Ramos (cell line): ENCODE data around the gene CACNB2.

Source experiments
- in situ Hi-C: fragments of 300-500 bp; cut with MboI; formaldehyde crosslinking; loops from one replicate; pipeline ENCODE4 v1.14.3; 2022; ENCODE audit warnings: low sequenced_read_pairs; ENCODE audit not compliant: unreplicated experiment

Gene CACNB2

DNA sequence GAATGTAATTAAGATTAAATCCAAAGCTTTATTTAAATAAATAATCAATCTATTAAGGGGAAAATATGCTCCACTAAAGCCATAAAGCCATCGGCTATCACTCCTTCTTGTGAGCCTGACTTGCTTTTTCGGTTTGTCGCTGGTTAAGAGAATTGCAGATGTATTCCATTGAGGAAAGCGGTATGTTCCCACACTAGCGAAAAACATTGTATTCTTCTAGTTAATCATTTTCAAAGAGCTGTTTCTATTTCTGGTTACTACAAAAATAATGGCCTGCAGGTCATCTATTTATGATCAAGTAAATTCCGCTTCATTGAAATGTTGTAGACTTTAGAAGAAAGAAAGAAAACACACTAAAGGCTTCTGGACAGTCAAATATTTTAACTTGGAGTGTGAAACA, 173.4 kb downstream of the CACNB2 start:
- in situ Hi-C loops = no loop called here

DNA sequence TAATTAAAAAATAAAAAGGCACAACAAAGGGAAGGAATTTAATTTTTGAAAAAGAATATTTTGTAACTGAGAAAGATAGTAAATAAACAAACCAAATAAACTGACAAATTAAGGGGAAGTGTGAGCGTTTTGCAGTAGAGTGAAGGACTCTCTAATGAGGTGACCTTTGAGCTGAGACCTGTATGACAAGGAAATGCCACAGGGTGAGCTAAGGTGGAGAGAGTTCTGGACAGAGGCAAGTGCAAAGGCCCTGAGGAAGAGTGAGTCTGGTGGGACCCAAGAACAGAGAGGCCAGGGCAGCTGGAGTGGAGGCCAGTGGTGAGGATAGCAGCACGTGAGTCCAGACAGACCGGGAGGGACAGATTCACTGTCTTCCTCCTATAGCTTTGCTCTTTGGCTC, 179.4 kb downstream of the CACNB2 start:
- in situ Hi-C loops = no loop called here

DNA sequence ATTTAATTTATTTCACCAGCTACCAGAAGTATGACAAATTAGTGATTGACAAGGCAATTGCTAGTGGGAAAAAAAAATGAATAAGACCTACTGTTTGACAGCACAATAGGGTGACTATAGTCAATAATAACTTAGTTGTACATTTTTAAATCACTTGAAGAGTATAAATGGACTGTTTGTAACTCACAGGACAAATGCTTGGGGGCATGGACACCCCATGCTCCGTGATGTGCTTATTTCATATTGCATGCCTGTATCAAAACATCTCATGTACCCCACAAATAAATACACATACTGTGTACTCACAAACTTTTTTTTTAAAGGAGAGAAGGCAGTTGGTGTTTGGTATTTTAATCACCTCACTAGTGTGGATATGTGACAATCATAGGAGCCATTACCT, 181.1 kb downstream of the CACNB2 start:
- in situ Hi-C loops = no loop called here

DNA sequence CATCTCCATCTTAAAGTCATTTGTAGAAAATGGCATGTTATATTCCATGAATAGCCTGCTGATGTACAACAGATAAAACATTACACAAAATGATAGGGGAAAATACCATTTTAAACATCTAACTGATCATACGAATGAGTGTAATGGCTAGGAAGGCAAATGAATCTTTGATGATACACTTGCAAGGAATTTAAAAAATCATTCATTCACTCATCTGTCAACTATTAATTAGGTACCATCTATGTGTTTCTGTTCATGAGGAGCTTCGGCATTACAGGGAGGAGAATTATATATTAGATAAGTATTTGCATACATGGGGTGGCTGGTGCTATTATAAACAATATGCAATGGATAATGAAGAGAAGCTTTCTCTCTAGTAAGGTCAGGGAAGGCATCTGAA, 183.7 kb downstream of the CACNB2 start:
- in situ Hi-C loops = no loop called here

DNA sequence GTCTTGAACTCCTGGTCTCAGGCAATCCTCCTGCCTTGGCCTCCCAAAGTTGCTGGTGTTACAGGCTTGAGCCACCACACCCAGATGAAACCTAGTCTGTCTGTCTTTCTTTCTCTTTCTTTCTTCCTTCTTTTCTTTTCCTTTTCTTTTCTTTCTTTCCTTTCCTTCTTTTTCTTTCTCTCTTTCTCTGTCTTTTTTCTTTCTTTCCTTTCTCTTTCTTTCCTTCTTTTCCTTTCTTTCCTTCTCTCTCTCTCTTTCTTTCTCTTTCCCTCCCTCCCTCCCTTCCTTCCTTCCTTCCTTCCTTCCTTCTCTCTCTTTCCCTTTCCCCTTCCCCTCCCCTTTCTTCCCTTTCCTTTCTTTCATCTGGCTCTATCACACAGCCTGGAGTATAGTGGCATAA, 185.2 kb downstream of the CACNB2 start:
- in situ Hi-C loops = no loop called here

DNA sequence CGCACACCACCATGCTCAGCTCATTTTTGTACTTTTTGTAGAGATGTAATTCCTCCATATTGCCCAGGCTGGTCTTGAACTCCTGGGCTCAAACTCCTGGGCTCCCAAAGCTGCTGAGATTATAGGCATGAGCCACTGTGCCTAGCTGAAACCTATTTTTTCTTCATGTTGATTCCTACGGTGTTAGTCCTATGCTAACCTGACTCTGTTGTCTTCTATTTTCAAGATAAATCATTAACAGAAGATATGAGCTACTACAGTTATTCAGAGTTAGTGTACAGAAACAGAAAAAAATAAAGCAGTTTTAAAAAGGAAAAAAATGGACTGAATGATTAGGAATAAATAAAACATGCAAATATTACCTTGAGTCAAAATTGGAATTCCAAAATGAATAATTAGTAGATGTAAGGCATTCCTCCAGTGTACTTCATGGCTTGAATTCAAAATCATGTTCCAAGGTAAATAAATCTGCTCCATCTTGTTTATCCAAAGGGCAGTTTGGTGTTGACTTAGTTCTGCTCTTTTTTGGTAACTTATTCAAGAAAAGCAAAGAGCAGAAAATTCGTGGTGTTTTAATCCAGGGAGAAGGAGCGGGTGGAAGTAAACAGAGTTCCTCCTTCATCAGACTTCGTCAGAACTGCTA, 185.8 kb downstream of the CACNB2 start:
- in situ Hi-C loops = no loop called here

DNA sequence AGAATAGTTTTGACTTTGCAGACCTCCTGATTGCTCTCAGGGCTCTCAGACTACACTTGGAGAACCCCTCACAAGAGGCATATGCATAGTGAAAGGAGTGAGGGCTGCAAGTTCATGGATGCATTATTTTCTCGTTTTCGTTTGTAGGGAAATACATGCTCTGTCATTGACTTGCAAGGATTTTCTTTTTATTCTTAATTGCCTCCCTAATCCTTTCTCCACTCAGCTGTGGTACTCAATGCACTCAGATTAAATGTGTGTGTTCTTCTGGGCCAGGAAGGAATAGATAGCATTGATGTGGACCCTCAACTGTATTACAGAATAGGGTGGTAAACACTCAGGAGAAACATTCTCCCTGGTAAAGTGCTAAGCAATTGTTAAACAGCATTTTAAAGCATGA, 188.7 kb downstream of the CACNB2 start:
- in situ Hi-C loops = no loop called here

DNA sequence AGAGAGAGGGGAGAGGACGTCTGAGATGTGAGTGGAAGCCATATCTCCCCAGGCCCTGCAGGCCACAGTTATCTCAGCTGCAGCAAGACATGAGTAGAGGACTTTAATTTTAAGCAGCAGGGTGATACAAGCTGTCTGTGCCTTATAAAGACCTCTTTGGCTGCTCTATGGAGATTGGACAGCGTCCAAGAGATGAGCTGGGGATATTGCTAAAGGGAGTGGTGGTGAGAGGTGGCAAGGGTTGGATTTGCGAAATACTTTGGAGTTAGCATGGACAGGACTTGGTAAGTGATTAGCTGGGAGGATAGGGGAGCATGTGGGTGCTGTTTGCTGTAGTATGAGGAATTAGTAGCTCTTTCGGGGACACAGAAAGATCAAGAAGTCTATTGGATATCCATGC, 191.8 kb downstream of the CACNB2 start:
- in situ Hi-C loops = no loop called here

DNA sequence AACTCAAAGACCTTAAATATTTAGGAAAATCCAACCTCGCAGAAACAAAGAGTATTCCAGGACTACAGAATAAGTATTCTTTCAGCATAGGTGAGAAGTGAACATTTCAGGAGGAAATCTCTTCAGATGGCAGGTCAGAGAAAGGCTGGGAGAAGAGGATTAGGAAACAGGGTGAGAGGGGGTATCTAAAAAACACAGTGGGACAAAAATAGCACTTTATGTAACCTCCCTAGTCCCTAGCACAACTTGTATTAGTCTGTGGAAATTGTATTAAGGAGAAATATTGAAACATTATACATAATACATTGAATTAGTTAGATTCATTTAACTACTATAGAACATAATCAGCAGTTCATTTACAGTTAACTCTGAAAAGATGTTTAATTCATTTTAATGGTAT, 192.3 kb downstream of the CACNB2 start:
- in situ Hi-C loops = no loop called here

DNA sequence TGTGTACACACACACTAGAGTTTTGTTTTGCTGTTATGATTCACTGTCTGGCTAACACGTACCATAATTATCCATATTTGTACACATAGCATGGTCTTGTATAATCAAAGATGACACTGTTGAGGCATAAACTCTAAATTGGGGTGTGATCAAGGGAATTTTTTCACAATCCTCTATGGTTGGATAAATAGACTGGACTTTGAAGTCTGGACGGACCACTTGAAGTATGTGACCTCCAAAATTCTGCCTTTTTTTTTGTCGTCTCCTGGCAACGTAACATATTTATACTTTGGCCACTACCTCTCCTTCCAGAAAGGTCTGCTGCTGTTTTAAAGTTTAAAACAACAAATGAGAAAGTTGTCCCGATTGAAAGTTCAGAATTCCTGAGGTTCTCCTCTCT, 193.4 kb downstream of the CACNB2 start:
- in situ Hi-C loops = no loop called here

DNA sequence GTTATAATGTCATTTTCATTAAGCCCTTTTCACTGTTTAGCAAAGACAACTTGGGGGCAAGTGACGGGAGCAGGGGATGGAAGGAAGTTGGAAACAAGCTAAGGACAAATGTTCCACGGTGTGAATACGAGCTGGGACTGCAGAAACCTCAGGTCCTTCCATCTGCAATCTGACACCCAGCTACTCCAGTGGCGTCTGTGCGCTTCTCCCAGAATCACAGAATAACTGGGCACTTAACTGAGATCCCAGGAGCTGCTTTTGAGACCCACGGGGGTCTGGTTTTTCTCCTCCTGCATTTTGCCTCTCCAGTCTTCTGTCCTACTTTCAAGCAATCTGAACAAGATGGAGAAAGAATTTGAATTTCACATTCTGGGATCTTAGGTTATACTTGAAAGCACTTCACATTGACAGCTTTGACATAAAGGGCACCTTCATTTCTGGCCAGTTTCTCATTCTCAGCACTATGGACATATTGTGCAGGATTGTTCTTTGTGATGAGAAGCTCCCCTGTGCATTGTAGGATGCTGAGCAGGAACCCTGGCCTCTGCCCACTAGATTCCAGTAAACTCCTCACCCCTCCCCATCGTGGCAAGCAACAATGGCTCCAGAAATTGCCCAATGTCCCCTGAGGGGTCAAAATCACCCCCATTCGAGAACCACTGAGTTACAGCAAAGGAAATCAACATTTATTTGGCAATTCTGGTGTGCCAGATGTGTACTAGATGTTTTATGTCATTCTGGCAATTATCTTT, 194.1 kb downstream of the CACNB2 start:
- in situ Hi-C loops = no loop called here

DNA sequence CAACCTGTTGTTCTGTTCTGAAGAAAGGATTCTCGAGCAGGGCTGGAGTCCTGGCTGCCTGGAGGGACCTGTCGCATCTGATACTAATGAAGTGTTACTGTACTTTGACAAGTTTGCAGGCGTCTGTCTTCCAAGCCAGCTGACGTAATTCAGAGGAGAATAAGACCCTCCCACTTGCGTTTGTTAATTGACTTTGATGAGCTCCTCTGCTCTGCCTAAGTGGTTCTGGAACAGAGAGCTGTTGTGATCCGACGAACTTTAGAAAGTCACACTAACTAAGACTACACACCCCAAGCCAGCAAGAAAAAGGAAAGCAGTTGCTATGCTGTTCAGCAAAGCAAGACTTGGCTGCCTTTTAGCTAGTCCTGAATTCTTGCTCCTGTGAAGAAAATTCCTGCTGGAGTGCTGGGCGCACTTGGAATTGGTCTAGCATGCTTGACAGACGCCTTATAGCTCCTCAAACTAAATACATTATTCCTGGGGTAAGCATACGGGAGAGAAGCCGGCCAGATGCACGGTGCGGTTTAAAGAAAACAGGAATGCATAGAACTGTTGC, 200.3 kb downstream of the CACNB2 start:
- in situ Hi-C loops = no loop called here

DNA sequence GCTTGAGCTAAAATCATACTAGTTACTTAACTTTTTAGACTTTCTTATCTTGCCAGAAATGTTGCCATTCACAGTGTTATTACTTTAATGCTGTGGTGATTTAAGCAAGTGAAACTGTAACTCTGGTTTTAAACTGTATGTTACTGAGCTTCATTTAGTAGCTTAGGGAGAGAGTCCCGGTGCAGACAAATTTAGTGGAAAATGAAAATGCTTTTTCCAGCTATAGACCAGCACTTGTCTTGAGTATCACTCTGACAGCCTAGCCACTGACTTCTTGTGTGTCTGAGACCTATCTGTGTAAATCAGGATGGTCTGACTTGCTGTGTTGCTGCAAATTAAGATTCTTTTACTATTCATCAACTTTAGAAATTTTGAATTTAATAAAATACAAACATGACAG, 200.8 kb downstream of the CACNB2 start:
- in situ Hi-C loops = no loop called here

DNA sequence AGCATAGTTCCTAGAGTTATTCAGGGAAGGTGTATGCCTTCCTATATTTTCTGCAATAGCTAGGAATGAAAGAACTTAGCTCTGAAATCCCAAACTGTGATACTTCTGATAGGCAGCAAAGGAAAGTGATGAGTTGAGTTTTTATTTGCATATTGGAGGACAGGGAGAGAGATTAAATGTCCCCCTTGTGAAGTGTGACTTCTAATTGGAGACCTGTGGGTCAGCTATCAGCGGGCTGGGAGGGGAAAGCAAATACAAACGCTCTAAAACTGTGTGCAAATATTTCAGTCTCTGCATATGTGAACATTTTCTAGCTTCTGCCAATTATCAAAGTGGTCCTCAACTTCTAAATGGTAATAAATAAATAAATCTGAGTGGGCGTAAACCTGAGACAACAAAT, 203.3 kb downstream of the CACNB2 start:
- in situ Hi-C loops = no loop called here

DNA sequence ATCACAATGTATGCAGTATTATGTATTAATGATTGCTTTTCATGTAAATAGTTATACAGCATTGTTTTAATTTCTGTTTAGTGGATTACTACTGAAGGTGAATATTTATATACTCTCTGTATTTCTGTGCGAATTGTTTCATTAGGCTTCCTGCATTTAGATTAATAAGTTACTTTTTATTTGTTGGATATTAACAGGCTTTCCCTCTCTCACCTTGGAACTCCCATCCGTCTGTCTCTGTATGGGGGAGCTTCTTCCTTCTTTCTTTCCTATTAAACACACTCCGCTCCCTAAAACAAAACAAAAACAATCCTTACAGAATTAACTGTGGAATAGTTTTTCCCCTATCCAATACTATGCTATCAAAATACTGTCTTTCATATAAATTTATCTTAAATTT, 205.1 kb downstream of the CACNB2 start:
- in situ Hi-C loops = no loop called here

DNA sequence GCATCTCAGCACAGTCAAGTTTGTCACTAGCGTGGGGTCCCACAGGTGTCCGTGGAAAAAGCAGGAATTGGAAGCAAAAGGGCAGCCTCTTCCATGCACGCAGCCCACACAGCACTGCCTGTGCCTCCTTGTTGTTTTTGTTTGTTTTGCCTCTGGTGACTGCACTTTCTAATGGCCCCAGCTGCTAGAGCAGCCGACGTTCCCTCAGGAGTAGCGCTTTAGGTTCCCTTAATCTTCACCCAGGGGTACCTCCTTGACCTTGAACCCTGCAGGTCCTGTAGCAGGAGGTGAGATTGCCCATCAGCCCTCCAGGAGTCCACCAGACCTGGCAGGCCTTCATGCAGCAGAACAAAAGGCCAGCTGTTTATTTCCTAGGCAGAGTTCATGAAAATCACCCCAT, 210.1 kb downstream of the CACNB2 start:
- in situ Hi-C loops = no loop called here

DNA sequence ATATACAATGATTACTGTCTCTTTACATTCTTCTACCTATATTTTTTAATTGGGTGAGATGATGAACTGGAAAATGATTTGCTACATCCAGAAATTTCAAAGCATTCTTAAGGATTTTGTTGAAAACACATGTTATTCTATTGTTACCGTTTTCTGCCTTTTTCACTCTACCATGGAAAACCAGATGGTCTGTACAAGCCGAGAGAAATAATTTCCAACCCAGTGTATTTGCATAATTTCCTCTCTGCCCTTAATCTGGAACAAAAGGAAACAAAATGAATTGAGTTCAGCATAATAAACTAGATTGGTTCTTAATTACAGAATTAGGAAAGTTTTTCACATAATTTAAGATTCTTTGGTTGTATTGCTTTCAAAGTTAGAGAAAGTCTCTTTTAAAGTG, 211.2 kb downstream of the CACNB2 start:
- in situ Hi-C loops = no loop called here

DNA sequence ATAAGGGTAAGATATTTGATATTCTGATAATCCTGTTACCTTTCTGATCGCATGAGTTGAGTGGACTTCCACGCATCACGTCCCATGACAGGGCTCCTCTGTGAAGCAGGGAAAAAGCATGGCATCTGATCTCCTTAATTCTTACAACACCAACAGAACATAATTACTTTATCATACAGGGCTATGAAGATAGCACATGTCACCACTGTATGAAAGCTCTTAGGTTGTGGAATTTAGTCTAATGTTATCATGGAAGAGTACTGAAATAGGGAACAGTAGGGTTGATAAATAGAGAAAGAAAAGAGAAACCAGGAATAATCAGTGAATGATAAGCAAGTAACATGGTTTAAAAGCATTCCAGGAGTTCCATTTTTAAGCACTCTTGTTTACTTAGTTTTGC, 212.0 kb downstream of the CACNB2 start:
- in situ Hi-C loops = no loop called here

DNA sequence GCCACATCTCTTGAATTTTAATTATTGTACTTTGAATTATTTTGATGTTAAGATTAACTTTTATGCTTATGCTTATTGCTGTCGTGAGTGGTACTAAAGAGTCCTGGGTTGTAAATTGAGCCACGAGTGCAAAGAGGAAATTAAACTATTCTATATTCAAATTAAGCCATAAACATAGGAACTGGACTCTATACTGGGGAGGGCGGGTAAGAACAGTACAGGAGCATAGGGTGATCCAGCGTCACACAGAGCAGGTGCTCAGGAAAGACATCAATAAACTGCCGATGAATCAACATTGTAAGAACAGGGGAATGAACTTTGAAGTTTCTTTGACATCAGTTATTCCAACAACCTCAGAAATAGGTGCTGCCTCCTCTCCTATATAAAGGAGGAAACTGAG, 219.6 kb downstream of the CACNB2 start:
- in situ Hi-C loops = no loop called here

DNA sequence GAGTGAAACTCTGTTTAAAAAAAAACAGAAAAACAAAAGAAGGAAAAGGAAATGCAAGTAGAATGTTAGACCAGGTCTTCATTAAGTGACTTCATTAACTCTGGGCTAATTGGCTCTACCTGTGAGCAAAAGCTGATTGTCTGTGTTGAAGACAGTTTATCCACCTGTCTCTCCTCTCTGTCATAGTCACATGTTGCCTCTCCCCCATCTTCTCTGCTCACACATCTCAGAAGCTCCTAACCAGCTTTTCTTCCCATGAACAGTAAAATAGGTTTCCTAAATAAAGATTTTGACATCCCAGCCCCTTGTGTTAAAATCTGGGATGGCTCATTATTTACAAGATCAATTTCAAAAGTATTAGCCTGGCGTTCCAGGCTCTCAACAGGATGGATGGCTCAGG, 222.7 kb downstream of the CACNB2 start:
- in situ Hi-C loops = no loop called here

DNA sequence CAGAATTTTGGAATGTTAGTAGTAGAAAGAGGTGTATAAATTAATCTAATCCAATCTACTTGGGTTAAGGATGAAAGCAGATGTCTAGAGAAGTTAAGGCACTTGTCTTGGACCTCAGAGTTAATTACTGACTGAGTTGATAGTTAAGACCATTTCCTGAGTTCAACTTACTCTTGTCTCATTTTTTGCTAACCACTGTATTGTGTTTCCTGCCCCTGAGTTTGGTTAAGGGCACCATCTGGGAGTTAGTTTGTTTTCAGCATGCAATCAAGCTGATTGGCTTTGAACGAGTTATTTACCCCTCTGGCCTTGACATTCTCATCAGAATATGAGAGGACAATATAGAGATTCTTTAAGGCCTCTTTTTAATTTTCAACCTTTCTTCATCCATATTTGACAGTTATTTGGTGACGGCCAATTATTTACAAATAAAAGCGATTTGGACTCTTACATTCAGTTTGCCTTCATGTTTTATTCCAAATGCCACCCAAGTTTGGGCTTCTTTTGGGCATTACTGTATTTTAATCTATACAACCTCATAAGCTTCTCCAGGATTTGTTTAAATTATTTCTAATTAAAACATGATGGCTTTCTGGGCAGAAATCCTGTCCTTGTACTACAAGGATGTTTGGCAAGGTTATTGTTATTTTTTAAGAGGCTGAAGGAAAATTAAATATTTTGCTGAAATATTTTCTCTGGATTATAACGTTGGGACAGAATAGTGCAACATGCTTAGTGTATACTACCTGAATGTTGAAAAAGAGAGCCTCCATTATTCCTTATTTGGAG, 225.0 kb downstream of the CACNB2 start:
- in situ Hi-C loops = no loop called here
